Chondrocyte (in vitro differentiated cells): Measurements from ENCODE around the gene POLR1H. TPM values are rescaled to one million over a fixed set of nuclear protein-coding genes. Genes with fewer than 3 reads are reported as not detected.

Source experiments
- DNase-seq: peaks from one replicate; pipeline ENCODE4 v3.0.0; 2021; ENCODE audit warnings: mixed read lengths, low spot score
- H3K27ac Mint-ChIP-seq: one replicate; pipeline ENCODE4 v1.8.0; 2021; ENCODE audit warnings: mild to moderate bottlenecking, moderate library complexity, mixed read lengths; ENCODE audit not compliant: unreplicated experiment
- H3K27me3 Mint-ChIP-seq: 2 replicates; pipeline ENCODE4 v1.8.0; 2021; ENCODE audit warnings: low read depth, mixed read lengths
- H3K36me3 Mint-ChIP-seq: 2 replicates; pipeline ENCODE4 v1.8.0; 2021; ENCODE audit warnings: low read depth, mixed read lengths
- H3K4me1 Mint-ChIP-seq: 2 replicates; pipeline ENCODE4 v1.8.0; 2021; ENCODE audit warnings: low read depth, mild to moderate bottlenecking, mixed read lengths
- H3K4me3 Mint-ChIP-seq: one replicate; pipeline ENCODE4 v1.8.0; 2021; ENCODE audit warnings: mild to moderate bottlenecking, moderate library complexity, mixed read lengths; ENCODE audit not compliant: unreplicated experiment
- H3K9me3 Mint-ChIP-seq: 2 replicates; pipeline ENCODE4 v1.8.0; 2021; ENCODE audit warnings: low read depth, mixed read lengths
- total RNA-seq: library from RNA; stranded (reverse); gene quantifications from 3 replicates; pipeline ENCODE4 v1.2.1, GENCODE V29; 2021
- TF ChIP-seq, protein P1 (sequence below): fragments of 200-600 bp; sonication (generic); IDR thresholded peaks from 2 replicates; pipeline ENCODE4 v1.5.0; 2021; ENCODE audit warnings: antibody characterized with exemption, mild to moderate bottlenecking, moderate library complexity

The POLR1H gene
- total RNA-seq, 1 donor from 2014 or later = 15.2 TPM

GRCh38 chr6:30087876-30088275, 26.8 kb downstream of the POLR1H start:
- peaks cover 51% of the 10 kb centered on the region for H3K27me3 Mint-ChIP-seq
- H3K9me3 Mint-ChIP-seq = no peaks in the 10 kb centered on the region
- TF ChIP-seq, protein P1, sequence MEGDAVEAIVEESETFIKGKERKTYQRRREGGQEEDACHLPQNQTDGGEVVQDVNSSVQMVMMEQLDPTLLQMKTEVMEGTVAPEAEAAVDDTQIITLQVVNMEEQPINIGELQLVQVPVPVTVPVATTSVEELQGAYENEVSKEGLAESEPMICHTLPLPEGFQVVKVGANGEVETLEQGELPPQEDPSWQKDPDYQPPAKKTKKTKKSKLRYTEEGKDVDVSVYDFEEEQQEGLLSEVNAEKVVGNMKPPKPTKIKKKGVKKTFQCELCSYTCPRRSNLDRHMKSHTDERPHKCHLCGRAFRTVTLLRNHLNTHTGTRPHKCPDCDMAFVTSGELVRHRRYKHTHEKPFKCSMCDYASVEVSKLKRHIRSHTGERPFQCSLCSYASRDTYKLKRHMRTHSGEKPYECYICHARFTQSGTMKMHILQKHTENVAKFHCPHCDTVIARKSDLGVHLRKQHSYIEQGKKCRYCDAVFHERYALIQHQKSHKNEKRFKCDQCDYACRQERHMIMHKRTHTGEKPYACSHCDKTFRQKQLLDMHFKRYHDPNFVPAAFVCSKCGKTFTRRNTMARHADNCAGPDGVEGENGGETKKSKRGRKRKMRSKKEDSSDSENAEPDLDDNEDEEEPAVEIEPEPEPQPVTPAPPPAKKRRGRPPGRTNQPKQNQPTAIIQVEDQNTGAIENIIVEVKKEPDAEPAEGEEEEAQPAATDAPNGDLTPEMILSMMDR = no peak
- no peak for DNase-seq
- H3K36me3 Mint-ChIP-seq = peaks cover 1% of the 10 kb centered on the region
- H3K4me3 Mint-ChIP-seq = no peak overlapping the region
- H3K27ac Mint-ChIP-seq = no peak overlapping the region
- H3K4me1 Mint-ChIP-seq = peaks cover 15% of the 10 kb centered on the region

- Mint-ChIP-seq H3K9me3 (no peaks in the 10 kb centered on the region), H3K27ac (no peak overlapping the region), H3K36me3 (no peaks in the 10 kb centered on the region), H3K27me3 (peaks cover 61% of the 10 kb centered on the region), H3K4me3 (no peak overlapping the region), H3K4me1 (peaks cover 15% of the 10 kb centered on the region)
- TF ChIP-seq, protein P1 = no peak
- no peak for DNase-seq
These were observed 30.7 kb downstream of the POLR1H start for GRCh38 chr6:30091577-30092381.

DNA sequence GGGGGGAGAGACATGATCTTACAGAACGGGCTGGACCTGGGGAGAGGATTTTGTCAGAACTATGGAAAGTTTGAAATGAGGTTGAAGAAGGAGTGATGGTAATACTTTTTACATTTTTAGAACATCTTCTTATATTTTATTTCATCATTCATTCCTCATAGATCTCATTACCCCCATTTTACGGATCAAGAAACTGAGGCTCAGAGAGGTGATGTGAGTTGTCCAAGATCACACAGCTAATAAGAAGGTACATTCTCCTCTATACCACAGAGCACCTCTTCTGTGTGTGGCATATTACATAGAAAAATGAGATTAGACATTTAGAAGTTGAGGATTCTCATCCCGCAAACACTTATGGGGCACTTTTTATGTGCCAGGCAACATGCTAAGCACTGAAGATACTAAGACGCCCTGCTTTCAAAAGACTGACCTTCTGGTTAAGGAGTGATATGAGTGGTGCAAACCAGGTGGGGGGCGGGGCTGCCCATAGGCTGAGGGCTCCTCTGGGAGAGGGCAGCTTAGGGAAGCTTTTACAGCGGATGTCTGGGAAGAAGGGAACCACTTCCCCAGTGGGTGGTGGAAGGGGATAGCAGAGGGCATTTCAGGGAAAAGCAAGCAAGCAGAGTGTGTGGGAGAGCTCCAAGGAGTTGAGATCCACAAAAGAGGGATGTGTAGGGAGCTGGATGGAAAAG, 31.9 kb downstream of the POLR1H start:
- TF ChIP-seq, protein P1 = no peak
- DNase-seq = no peak
- Mint-ChIP-seq H3K27me3 (peaks cover 61% of the 10 kb centered on the region), H3K4me3 (no peak overlapping the region), H3K27ac (no peak overlapping the region), H3K4me1 (peaks cover 15% of the 10 kb centered on the region), H3K36me3 (no peaks in the 10 kb centered on the region), H3K9me3 (no peaks in the 10 kb centered on the region)

GRCh38 chr6:30093951-30094661, 33.0 kb downstream of the POLR1H start:
- TF ChIP-seq, protein P1 = no peak
- Mint-ChIP-seq H3K9me3 (no peaks in the 10 kb centered on the region), H3K27me3 (peaks cover 65% of the 10 kb centered on the region), H3K36me3 (no peaks in the 10 kb centered on the region), H3K4me1 (peaks cover 15% of the 10 kb centered on the region), H3K27ac (no peak overlapping the region), H3K4me3 (no peak overlapping the region)
- DNase-seq = no peak

- no peak overlapping the region for H3K4me3 Mint-ChIP-seq
- DNase-seq = no peak
- peaks cover 18% of the 10 kb centered on the region for H3K4me1 Mint-ChIP-seq
- H3K9me3 Mint-ChIP-seq = no peaks in the 10 kb centered on the region
- TF ChIP-seq, protein P1 = no peak
- H3K27ac Mint-ChIP-seq = no peak overlapping the region
- H3K27me3 Mint-ChIP-seq = peaks cover 68% of the 10 kb centered on the region
- peaks cover 2% of the 10 kb centered on the region for H3K36me3 Mint-ChIP-seq
These were observed 35.8 kb downstream of the POLR1H start for GRCh38 chr6:30096829-30097228.
